GM06990 (cell line): ENCODE data around the gene SKIL.
"Not testable (repeated sequence)": the region's sequence is repeated elsewhere in the genome, so short reads cannot be mapped to it uniquely, and the experiment has no call there.

Experiments used
- DNase-seq: peaks from one replicate; pipeline ENCODE4 v3.0.0-alpha.2; 2011; ENCODE audit not compliant: insufficient read length; ENCODE audit errors: extremely low read depth
- H3K27me3 ChIP-seq: replicated peaks from 2 replicates; pipeline ENCODE4 v1.6.0; 2011; ENCODE audit warnings: low read length; ENCODE audit not compliant: control insufficient read depth, insufficient read depth
- H3K36me3 ChIP-seq: 2 replicates; pipeline ENCODE4 v1.5.1; 2011; ENCODE audit warnings: low read length; ENCODE audit not compliant: control insufficient read depth, insufficient read depth
- H3K4me3 ChIP-seq: replicated peaks from 2 replicates; pipeline ENCODE4 v1.5.1; 2011; ENCODE audit warnings: low read depth, mild to moderate bottlenecking, control low read depth, low read length
- TF ChIP-seq, protein P1 (sequence below): IDR thresholded peaks from 2 replicates; pipeline ENCODE4 v1.5.1; 2011; ENCODE audit warnings: low read length, control low read depth, mild to moderate bottlenecking, inconsistent platforms; ENCODE audit not compliant: insufficient read depth, poor library complexity, severe bottlenecking

SKIL gene

DNA sequence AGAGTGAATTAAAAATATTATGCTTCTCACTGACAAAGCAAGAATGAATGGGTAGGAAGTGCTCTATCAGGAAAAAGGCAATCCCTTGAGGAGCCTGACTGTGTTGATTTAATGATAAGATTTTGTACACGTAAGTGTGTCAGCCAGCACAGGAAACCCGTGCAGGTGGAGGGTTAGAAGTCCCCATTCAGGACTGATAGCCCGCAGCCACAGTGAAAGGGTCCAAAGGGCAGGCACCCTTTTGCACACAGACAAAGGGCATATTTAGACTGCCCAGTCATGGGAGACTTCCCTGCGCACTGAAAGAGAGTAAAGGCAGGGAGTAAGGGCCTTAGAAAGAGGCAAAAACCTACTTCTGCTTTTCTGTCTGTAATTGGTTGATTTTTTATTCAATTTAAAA lies 26.4 kb upstream of the SKIL start:
- H3K27me3 ChIP-seq, result no peaks in the 10 kb centered on the region
- DNase-seq, result no peak
- no peaks in the 10 kb centered on the region for H3K36me3 ChIP-seq
- H3K4me3 ChIP-seq, result no peak overlapping the region
- TF ChIP-seq, protein P1, sequence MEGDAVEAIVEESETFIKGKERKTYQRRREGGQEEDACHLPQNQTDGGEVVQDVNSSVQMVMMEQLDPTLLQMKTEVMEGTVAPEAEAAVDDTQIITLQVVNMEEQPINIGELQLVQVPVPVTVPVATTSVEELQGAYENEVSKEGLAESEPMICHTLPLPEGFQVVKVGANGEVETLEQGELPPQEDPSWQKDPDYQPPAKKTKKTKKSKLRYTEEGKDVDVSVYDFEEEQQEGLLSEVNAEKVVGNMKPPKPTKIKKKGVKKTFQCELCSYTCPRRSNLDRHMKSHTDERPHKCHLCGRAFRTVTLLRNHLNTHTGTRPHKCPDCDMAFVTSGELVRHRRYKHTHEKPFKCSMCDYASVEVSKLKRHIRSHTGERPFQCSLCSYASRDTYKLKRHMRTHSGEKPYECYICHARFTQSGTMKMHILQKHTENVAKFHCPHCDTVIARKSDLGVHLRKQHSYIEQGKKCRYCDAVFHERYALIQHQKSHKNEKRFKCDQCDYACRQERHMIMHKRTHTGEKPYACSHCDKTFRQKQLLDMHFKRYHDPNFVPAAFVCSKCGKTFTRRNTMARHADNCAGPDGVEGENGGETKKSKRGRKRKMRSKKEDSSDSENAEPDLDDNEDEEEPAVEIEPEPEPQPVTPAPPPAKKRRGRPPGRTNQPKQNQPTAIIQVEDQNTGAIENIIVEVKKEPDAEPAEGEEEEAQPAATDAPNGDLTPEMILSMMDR, result no peak

- no peak for DNase-seq
- TF ChIP-seq, protein P1, result no peak
- no peak overlapping the region for H3K4me3 ChIP-seq
- no peaks in the 10 kb centered on the region for H3K27me3 ChIP-seq
- H3K36me3 ChIP-seq, result no peaks in the 10 kb centered on the region
Observed at GRCh38 chr3:170337420-170337819, 20.1 kb upstream of the SKIL start.

- Histone ChIP-seq H3K4me3 (no peak overlapping the region), H3K36me3 (no peaks in the 10 kb centered on the region), H3K27me3 (no peaks in the 10 kb centered on the region)
- no peak for DNase-seq
- TF ChIP-seq, protein P1, result no peak
Observed at GRCh38 chr3:170338690-170339340, 18.7 kb upstream of the SKIL start.

DNA sequence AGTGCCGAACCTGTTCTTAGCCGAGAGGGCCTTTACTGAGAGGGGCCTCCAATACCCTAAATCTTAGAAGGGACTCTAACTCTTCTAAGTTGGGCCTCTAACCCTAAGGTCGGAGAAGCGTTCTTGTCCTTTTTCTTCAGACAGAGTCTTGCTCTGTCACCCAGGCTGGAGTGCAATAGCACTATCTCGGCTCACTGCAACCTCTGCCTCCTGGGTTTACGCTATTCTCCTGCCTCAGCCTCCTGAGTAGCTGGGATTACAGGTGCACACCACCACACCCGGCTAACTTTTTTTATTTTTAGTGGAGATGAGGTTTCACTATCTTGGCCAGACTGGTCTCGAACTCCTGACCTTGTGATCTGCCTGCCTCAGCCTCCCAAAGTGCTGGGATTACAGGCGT lies 15.2 kb upstream of the SKIL start:
- DNase-seq, H3K36me3 ChIP-seq: not testable (repeated sequence)

DNA sequence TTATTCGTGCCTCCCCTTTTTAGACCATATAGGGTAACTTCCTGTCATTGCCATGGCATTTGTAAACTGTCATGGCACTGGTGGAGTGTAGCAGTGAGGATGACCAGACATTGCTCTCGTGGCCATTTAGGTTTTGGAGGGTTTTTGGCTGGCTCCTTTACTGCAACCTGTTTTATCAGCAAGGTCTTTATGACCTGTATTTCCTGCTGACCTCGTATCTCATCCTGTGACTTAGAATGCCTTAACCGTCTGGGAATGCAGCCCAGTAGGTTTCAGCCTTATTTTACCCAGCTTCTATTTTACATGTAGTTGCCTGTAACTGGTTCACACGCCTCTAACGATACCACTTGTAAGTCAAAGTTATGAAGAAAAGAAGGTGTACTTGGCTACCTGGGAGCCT lies 13.7 kb upstream of the SKIL start:
- H3K27me3 ChIP-seq, DNase-seq, H3K4me3 ChIP-seq, H3K36me3 ChIP-seq: not testable (repeated sequence)

More for the DNA sequence above, 15.2 kb upstream of the SKIL start:
- H3K27me3 ChIP-seq, H3K4me3 ChIP-seq: not testable (repeated sequence)

GRCh38 chr3:170344971-170345370 lies 12.5 kb upstream of the SKIL start:
- no peaks in the 10 kb centered on the region for H3K36me3 ChIP-seq
- no peak for DNase-seq
- no peak overlapping the region for H3K4me3 ChIP-seq
- no peaks in the 10 kb centered on the region for H3K27me3 ChIP-seq
- TF ChIP-seq, protein P1, result no peak
